ENCODE measurements around the gene MYO1F. TPM values are rescaled to one million over a fixed set of nuclear protein-coding genes. Genes with fewer than 3 reads are reported as not detected.
"Not testable (repeated sequence)": the region's sequence is repeated elsewhere in the genome, so short reads cannot be mapped to it uniquely, and the experiment has no call there.

MYO1F gene
- total RNA-seq, 1 donor from 2014 or later = 47.7 TPM

DNA sequence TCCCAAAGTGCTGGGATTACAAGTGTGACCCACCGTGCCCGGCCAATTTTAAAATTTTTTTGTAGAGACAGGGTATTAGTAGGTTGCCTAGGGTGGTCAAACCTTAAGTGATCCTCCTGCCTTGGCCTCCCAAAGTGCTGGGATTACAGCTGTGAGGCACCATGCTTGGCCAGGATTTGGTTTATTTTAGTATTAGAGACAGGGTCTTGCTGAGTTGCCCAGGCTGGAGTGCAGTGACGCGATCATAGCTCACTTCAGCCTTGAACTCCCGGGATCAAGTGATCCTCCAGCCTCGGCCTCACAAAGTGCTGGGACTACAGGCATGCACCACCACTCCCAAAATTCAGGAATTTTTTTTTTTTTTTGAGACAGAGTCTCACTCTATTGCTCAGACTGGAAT lies 57.9 kb downstream of the MYO1F start:
- DNase-seq (ENCODE audit: low spot score) = no peak

DNA sequence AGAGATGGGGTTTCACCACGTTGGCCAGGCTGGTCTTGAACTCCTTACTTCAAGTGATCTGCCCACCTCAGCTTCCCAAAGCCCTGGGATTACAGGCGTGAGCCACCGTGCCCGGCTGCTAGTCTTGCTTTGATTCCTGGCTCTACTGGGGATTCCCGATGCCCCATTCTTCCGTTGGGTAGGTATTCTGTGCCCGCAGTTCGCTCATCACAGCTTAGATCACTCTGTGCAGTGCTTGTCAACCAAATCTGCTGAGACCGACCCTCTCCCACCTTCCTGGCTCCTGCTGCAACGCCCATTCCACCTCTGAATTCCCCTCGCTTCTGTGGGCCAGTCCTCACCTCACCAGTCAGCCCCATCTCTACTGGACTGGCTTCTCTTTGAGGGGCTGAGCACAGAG lies 58.7 kb downstream of the MYO1F start:
- no peak for DNase-seq (ENCODE audit: low spot score)

DNA sequence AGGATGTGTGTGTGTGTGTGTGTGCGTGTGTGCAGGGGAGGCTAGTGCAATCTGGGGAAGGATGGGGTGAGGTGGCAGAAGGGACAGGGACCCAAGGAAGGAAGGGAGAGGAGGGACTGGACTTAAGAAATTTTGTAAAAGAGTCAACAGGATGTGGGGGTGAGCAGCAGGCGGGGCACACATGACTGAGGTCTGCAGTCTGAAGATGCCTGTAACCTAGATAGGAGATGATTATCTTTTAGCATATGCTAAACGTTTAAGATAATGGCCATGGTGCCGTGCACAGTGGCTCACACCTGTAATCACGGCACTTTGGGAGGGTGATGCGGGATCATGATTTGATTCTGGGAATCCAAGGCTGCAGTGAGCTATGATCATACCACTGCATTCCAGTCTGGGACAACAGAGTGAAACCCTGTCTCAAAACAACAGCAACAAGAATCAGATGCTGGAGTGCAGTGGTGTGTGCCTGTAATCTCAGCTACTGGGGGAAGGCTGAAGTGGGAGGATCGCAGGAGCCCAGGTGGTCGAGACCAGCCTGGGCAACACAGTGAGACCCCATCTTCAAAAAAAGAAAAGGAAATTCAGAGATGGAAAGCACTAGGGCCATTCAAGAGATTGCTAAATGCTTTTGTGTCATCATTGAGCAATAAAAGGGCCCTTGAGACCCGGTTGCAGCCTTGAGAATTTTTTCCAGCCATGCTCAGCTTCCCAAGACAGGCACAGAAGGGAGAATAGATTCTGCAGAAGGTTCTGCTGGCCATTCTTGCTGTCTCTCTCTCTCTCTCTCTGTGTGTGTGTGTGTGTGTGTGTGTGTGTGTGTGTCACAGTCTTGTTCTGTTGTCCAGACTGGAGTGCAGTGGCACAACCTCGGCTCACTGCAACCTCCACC lies 59.4 kb downstream of the MYO1F start:
- DNase-seq (ENCODE audit: low spot score) = no peak

DNA sequence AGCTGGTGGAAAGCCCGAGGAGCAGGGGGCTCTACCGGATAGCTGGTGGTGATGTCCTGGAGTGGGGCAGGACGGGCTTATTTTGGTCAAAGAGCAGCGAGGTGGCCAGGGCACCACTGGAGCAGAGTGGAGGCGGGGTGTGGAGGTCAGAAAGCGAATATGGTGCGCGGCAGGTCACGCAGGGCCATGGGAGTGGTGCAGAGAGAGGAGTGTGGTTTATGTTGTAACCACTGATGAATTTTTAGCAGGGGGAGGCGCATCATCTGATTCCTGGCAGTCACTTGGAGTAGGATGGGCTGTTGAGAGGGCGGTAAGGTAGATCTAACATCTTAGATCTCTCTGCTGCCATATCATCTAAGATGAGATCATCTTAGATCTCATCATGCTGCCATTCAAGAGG lies 61.9 kb downstream of the MYO1F start:
- no peak for DNase-seq (ENCODE audit: low spot score)

DNA sequence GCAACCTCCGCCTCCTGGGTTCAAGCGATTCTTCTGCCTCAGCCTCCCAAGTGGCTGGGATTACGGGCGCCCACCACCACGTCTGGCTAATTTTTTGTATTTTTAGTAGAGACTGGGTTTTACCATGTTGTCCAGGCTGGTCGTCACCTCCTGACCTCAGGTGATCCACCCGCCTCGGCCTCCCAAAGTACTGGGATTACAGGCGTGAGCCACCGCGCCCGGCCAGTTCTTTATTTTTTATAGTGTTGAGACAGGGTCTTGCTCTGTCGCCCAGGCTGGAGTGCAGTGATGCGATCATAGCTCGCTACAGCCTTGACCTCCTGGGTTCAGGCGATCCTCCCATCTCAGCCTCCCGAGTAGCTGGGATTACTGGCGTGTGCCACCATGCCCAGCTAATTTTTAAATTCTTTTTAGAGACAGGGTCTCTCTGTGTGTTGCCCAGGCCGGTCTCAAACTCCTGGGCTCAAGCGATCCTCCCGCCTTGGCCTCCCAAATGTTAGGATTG lies 62.7 kb downstream of the MYO1F start:
- DNase-seq (ENCODE audit: low spot score) = not testable (repeated sequence)

DNA sequence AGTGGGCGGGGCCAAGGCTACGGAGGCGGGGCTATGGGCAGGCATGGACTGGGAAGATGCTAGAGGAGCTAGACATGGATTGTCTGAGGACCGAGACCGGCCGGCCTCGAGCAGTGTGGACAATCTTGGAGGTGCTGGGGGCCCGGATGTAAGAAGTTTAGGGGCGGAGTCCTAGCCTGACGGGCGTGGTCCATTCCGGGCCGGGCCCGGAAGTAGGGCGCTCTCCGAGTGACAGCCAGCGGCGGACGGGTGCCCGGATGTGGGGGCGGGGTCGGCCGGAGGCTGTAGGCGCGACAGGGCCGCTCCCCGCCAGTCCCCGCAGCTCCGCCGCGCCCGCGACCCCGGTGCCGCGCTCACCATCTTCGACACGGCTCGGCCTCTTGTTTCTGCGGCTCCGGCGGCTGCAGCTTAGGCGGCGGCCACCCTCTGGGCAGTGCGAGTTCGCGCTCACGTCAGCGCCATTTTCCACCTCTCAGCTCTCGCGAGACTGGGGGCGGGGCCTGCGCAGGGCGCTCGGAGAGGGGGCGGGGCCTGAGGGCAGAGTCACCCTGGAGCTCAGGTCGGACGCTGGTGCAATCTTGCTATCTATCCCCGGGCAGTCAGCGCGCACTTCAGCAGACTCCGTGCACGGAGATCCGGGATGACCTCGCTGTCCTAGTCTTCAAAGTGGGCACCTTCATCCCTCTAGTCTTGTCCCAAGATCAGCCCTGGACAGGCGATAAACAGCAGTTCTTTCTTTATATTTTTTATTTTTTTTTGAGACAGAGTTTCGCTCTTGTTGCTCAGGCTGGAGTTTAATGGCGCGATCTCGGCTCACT lies 63.3 kb downstream of the MYO1F start, which contains the start of gene ZNF414:
Gene ZNF414, minus strand, starts transcription at position 481 of the 818 bp plus-strand sequence. Its CDS starts 121 bp downstream, at position 360.
- DNase-seq (ENCODE audit: low spot score) = peak; percentile 98

DNA sequence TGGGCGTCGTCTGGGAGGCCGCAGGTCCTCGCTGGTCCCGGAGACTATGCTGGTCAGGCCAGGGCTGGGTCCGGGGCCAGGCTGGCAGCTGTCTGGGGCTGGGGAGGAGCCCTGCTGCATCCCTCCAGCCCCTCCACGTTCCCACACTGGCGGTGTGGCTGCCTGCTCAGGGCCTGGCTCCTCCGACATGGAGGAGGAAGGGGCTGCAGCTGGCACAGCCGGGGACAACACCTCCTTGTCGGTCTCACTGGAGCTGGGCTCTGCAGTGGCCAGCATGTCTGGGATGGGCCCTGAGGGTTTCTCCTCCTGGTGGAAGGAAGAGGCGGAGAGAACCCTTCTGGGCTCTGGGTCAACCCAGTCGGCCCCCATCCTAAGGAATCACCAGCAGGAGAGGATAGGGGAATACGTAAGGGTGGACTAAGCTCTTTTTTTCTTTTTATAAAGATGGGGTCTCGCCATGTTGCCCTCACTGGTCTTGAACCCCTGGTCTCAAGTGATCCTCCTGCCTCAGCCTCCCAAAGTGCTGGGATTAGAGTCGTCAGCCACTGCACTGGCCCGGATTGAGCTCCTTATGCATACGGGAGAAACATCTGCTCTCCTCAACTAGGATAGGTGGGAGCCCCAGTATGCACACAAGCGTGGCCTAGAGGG lies 64.1 kb downstream of the MYO1F start:
- no peak for DNase-seq (ENCODE audit: low spot score)

DNA sequence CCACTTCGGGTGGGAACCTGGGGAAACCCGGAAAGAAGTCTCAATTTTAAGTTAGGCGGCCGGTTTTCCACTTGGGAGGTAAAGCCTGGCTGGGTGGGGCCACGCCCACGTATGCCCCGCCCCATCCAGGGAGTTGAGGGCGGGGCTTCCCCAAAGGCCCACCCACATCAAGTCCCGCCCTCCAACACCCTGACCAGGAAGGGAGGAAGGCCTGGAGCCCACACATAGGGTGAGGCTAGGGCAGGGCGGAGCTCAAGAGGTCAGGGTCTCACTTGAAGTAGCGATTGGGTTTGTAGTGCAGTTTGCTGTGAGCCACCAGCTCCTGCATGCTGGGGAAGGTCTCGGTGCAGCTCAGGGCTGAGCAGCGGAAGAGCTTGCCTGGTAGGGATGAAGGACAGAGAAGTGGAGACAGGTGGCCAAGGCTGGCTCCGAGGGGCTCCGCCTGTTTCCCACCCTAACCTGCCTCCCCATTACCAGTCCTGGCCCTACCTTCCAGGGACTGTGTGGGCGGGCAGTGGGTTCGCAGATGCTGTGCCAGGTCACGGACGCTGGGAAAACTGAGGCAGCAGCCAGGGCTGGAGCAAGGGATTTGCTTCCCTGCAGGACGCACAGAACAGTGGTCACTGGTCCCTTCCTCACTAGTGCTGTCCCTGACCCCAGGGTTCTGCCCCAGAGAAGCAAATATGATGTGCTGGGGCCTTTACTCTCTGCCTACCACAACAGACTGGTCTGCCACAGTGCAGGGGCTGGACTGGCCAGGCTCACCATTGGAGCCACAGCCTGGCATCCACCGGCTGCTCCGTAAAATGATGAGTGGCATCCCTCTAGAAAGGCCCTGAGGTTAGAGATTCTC lies 64.9 kb downstream of the MYO1F start:
- no peak for DNase-seq (ENCODE audit: low spot score)

DNA sequence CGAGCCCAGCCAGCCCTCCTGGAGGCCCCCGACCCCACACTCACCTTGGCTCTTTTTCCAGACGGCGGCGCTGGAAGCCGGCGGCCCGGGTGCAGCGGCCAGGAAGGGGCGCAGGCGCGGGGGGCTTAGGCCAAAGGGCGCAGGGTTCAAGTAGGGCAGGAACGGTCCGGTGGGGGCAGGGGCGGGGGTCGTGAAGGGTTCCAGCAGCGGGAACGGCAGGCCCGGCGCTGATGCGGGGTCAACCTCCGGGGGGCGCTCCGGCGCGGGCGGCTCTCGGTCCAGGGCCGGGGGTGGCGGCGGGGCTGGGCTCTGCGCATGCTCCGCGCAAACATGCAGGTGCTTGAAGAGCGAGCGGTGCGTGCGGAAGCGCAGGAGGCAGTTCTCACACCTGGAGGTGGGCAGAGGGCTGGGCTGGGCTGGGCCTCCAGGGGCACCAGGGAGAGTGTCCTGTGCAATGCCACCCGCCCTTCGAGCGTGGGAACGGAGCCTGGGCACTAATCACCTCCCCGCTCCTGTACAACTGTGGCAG lies 65.6 kb downstream of the MYO1F start:
- DNase-seq (ENCODE audit: low spot score) = no peak

DNA sequence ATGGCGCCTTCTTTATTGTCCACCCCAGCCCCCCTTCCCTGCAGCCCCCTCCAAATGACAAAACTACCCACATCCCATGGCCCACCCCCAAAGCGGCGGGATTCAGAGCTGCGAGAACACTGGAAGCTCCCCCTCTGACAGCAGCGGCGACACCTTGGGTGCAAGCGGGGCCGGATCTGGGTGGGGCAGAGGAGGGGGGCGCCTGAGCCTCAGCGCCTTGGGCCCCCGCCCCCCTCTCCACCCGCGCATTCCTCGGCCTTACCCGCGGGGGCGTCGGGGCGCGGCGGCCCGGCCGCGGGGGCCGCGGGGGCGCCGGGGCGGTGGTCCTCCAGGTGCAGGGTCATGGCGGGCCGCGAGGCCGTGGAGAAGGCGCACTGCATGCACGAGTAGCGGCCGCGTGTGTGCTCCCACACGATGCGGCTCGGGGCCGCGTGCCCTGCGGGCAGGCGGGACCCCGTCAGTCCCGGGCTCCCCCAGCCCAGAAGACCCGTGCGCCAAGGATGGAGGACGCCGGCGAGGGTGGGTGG lies 66.6 kb downstream of the MYO1F start:
- no peak for DNase-seq (ENCODE audit: low spot score)

DNA sequence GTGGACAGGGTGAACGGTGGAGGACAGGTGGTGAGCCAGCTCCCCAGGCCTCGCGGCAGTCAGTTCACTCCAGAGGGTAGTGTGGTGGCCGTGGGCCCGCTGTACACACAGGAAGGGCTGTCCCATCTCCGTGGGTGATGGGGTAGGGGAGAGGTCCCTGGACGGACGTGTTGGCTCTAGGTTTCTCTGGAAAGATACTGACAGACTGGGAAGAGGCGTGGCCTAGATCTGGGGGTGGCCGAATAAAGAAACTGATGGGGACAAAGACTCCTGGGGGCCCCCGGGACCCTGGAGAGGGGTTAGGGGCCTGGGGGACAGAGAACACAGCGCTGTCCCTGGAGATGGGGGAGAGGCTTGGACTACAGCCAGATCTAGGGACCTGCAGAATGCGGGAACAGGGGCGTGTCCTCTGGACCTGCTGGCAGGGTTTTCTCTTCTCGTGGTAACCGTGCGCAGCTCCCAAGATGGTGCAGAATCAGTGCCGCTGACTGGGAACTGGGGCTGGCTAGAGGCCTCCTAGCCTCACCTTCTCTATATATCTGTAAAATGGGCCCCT lies 70.8 kb downstream of the MYO1F start:
- DNase-seq (ENCODE audit: low spot score) = no peak

DNA sequence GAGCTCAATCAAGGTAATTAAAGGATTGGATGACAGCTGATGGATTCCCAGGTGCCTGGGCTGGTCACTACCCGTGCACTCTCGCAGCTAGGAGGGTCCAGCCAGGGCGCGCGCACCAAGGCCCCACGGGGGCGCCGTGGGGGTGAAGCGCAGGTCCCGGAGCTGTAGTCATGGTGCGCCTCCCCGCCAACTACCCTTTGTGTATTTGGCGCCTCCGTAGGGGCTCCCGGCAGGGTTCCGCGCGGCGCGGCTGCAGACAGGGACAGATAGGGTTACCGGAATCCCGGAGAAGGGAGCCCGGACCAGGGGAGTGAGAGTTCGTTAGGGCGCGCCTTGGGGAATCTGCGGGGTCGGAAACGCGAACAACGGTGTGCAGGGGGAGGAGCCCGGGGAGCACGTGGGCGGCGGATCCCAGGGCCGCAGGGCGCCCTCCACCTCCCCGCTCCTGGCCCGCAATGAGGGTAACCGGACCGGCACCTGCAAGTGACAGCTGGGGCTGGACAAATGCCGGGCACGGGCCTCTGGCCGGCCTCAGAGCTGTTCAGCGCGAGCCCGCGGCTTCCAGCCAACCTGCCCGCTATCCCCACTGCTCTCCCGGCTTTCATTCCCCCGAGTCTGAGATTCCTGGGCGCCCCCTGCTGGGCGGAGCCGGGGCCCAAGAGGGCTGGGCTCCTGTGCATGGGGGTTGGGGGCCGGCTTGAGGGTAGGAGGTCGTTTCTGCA lies 71.4 kb downstream of the MYO1F start:
- DNase-seq (ENCODE audit: low spot score) = no peak

DNA sequence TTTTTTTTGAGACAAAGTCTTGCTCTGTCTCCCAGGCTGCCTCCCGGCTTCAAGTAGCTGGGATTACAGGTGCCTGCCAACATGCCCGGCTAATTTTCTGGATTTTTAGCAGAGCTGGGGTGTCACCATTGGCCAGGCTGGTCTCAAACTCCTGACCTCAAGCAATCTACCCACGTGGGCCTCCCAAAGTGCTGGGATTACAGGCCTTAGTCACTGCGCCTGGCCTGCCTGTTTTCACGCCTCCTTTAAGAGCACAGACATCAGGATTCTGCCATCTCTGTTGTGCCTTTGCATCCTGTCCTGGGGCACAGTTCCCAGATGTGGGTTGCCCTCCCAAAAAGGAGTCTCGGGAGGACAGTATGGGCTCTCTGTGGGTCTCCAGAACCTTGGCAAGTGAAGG lies 72.3 kb downstream of the MYO1F start:
- DNase-seq (ENCODE audit: low spot score) = no peak

DNA sequence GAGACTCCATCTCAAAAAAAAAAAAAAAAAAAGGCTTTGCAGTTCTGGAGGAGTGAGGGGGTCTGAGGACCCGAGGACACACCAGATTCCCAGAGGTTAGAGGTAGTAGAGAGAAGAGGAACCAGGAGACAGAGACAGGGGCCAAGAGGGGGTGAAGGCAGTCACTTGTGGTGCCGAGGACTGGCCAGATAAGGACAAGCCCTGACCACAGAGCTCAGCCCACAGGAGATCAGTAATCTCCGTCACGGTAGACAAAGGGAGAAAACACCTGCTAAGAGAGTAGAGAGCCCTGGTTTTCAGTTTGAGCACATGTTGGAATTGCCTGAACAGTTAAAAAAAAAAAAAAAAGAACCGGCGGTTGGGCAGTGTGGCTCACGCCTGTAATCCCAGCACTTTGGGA lies 73.1 kb downstream of the MYO1F start:
- DNase-seq (ENCODE audit: low spot score) = no peak

DNA sequence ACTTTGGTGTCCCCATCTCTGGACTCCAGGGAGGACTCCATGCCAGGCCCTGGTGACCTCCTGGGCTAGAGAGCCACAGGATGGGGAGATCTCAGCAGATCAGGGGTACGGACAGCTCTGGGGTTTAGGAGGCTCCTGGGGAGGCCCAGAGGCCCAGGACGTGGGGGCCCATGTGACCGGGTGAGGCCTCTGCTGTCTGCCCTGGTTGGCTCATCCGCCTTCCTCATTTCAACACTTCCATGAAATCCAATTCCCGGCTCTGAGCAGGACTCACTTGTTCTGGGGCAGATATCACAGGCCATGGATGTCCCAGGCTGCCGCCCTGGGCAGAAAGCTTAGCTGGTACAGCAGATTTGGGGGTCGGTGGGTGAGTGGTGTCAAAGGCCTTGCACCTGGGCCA lies 73.7 kb downstream of the MYO1F start:
- no peak for DNase-seq (ENCODE audit: low spot score)

DNA sequence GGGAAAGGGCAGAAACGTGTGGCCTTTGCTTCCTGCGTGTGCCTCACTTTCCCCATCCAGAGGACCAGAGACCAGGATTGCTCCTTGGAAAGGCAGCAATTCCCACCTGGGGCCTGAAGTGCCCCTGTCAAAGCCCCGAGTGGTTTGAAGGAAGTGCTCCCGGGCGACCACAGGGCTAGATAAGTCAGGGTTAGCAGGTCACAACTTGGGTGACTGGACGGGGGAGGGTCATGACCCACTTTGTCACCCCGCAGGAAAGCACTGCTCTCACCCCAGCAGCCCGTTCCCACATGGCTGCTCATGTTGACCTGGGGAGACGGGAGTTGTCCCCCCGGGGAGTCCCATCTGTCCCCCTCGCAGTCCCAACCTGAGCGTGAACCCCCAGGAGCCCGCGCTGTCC lies 75.3 kb downstream of the MYO1F start:
- no peak for DNase-seq (ENCODE audit: low spot score)

DNA sequence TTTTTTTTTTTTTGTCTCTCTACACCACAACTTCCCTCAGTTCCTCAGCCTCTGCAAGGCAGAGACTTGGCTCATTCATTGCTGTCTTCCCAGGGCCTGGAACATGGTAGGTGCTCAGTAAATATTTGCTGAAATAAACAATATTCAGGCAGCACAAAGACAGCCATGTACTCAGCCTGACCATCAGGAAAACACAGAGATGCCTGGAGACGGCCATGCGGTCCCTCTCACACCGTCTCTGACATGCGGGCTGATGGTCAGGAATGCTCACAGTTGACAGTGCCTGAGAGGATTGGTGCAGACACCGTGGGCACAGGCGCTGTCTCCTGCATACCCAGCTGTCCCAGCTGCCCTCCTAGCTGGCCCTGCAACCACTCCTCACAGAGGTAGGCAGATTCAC lies 75.7 kb downstream of the MYO1F start:
- DNase-seq (ENCODE audit: low spot score) = no peak

DNA sequence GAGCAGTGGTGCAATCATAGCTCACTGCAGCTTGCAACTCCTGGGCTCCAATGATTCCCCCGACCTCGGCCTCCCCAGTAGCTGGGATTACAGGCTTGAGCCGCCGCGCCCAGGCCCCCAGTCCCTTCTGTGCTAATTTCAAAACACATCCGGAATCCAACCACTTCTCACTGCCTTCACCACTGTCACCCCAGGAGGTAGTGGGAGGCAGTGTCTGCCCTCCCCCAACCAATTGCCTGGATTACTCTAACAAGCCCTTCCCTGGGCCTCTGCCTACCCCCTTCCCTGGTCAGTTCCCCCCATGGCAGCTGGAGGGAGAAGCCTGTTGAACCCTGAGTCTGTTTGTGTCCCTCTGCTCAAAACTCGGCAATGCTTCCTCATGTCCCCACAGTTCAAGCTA lies 77.1 kb downstream of the MYO1F start:
- DNase-seq (ENCODE audit: low spot score) = no peak

Measured in mesenteric fat pad (tissue), 1 donor.